CD1c-positive myeloid dendritic cell (primary cell): Measurements from ENCODE around the gene PPA2.

Experiments used
- DNase-seq: peaks from one replicate; pipeline ENCODE4 v3.0.0-alpha.2; 2016; ENCODE audit errors: extremely low spot score

PPA2 gene

GRCh38 chr4:105392858-105393257 lies 81.0 kb downstream of the PPA2 start:
- no peak for DNase-seq

DNA sequence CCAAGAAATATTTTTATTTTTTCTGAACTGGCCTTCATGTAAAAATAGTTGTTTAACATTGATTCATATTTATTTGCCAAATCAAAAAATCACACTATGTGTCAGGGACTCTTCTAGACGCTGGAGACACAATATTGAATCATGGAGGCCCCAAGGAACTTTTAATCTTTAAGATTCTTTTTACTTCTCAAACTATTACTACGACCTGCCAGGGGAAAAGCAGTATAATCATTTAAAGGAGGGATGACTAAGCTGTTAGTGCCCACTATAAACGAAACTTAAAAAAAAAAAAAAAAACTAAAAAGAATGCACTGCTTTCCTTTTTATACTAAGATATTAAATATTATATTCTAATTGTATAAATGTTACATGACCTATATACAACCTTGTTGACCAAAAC lies 84.7 kb downstream of the PPA2 start:
- no peak for DNase-seq

DNA sequence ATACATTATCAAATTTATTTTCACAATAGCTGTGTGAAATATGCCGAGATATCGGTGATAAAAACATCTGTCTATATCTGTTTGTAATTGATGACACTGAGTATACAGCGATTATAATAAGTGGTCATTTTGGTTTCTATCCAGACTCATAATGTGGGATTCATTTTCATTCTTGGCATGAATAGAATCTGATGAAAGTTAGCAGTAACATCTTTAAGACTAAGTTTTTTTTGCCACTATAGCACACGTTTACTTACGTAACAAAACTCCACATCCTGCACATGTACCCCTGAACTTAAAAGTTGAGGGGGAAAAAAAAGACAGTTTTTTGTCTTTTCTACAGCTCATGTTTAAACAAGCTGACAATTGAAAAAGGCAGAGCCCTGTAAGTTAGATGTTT lies 86.4 kb downstream of the PPA2 start:
- no peak for DNase-seq

GRCh38 chr4:105386012-105386411 lies 87.8 kb downstream of the PPA2 start:
- no peak for DNase-seq

- DNase-seq = no peak
Observed at GRCh38 chr4:105374071-105374470, 99.8 kb downstream of the PPA2 start.

DNA sequence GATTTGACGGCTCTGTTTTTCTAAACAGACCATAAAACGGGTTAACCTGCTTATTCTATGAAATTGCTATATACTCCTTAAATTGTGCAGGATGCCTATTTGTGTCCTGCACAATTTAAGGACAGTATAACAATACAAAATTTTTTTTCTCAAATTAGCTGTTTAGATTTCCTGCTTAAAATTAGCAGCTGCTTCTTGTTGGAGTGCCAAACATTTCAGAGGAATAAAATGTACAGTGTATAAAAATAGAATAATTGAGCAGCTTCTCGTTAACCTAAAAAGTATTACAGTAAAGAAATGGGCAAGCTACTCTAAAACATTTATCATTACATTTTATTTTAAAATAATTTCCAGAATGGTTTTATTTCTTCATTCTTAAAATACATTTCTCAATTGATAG lies 100.5 kb downstream of the PPA2 start:
- no peak for DNase-seq

- DNase-seq = no peak
Observed at GRCh38 chr4:105369988-105370387, 103.9 kb downstream of the PPA2 start.

- no peak for DNase-seq
Observed at GRCh38 chr4:105361053-105361452, 112.8 kb downstream of the PPA2 start.

DNA sequence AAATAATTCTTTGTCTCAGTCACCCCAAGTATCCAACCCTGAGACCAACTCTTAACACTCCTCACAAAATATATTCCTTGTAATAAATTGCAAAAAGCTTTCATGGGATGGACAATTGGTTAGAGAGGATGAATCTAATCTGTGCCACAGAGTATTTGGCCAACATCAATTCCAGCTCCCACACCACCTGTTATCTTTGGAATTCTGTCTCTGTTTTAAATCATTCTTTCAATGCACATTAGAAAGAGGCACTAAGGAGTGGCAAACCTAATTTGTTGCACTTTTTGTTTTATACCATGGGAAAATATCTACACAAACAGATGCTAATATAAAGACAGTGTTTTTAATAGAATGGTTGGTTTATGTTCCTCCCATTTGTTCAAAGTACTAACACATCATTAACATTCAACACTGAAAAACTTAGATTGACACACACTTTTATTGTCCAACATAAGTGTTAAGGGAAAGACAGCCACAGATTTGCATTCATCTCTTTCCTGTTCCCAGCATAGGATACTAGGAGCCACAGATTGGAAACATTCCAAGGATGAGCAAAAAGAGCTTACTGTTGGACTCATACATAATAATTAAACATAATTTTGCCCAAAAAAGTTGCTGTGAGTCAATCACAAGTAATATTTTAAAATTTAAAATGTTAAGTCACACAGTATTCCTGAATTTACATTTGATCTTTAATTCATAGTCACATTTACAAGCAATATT lies 116.4 kb downstream of the PPA2 start:
- DNase-seq = no peak

GRCh38 chr4:105356194-105356593 lies 117.7 kb downstream of the PPA2 start:
- no peak for DNase-seq

DNA sequence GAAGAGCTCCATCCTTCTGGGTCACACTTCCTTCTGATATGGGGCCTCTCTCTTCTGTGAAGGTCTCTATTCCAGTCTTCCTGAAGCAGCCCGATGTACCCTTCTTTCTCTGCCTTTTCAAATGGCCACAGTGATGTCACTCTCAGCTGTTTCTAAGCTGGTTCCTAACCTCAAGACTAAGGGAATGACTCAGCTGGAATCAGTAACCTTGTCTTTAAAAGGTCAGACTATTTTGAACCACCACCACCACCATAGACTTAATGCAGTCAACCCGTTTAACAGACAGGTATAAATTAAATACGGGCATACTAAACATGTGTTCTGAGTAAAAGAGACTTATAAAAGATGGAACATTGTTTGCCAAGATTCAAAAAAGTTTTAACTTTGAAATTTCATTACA lies 121.0 kb downstream of the PPA2 start:
- no peak for DNase-seq

GRCh38 chr4:105351861-105352260 lies 122.0 kb downstream of the PPA2 start:
- no peak for DNase-seq

- peak; percentile 54 for DNase-seq
Observed at GRCh38 chr4:105350859-105351490, 122.9 kb downstream of the PPA2 start.

DNA sequence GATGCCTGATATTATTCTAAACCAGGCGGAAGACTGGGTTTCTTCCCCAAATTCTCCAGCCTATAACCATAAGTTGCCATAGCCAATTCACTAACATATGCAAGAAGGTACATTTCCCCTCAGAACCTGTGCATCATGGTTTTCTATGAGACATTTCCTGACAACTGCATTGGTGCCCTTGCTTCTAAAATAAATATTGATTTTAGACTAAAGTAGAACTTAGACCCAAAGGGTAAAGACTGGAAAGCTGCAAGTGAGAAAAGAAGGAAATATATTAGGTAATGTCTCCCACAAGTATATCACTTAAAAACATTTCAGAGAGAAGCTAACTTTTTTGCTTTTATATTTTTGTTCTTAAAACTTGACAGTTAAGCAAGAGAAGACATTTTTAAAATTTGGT lies 125.1 kb downstream of the PPA2 start:
- DNase-seq = no peak

GRCh38 chr4:105346869-105347268 lies 127.0 kb downstream of the PPA2 start:
- DNase-seq = no peak

GRCh38 chr4:105345838-105346237 lies 128.0 kb downstream of the PPA2 start:
- no peak for DNase-seq

GRCh38 chr4:105345358-105345757 lies 128.5 kb downstream of the PPA2 start:
- no peak for DNase-seq

DNA sequence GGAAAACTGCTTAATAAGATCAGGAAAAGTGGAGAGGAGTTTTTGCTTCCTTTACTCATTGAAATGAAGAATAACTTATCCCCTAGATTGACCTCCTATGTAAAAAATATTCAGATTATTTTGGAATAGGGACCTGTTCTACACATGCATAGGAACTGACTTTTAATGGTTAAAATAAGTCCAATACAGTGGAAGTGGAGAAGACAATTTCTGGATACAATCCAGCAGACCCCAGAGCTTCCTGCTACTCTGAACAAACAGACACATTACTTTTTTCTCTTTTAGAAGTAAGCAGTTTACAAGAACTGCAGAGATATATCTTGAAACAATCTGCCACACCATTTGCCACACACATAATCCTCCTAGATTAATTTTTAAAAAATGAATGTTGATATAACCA lies 129.7 kb downstream of the PPA2 start:
- no peak for DNase-seq

- DNase-seq = no peak
Observed at GRCh38 chr4:105343146-105343931, 130.5 kb downstream of the PPA2 start.

- DNase-seq = no peak
Observed at GRCh38 chr4:105329081-105329480, 144.8 kb downstream of the PPA2 start.

- DNase-seq = no peak
Observed at GRCh38 chr4:105327956-105328355, 145.9 kb downstream of the PPA2 start.

DNA sequence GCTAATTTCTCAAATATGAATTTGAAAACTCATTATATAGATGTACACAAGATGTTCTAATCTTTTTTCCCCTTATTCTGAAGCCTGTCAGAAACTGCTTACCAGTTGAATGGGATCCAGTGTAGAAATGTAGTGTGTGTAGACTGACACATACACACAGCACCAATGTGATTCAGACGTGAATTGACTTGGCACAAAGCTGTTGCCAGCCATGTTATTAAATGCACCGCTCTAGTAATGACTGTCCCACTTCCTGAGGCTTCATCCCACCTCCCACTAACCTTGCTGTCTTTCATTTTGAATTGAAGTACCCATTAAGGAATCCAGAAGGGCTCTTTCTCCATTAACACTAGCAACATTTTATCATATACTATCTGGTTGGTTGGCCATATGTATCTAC lies 146.6 kb downstream of the PPA2 start:
- no peak for DNase-seq
